ENCODE data around the gene EMC10.

DNA sequence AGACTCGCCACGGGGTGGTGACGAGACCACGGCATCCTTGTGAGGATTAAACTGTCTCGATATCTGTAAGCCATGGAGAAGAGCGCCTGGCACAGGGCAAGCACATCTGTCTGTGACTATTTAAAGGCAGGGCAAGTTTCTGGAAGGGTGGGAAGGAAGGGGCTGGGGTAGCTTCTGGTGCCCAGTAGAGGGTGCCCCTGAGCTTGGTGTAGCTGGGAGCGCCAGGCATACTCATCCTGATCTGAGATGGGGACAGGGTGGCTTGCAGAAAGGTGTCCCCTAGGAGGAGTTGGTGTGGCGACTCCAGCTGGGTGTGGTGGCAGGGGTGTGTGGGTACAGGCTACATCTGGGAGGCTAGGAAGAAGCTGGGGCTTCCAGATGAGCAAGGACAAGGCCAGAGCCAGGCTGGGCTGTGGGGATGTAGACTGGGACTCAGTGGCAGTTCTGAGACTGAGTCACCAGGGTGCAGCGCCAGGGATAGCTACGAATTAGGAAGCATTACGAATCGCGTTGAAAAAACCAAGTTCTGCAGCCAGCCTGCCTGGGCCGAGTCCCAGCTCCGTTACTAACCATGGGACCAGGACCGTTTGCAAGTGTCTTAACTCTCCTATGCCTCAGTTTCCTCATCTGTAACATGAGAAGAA lies 60.5 kb downstream of the EMC10 start:
- TF ChIP-seq, protein P1, sequence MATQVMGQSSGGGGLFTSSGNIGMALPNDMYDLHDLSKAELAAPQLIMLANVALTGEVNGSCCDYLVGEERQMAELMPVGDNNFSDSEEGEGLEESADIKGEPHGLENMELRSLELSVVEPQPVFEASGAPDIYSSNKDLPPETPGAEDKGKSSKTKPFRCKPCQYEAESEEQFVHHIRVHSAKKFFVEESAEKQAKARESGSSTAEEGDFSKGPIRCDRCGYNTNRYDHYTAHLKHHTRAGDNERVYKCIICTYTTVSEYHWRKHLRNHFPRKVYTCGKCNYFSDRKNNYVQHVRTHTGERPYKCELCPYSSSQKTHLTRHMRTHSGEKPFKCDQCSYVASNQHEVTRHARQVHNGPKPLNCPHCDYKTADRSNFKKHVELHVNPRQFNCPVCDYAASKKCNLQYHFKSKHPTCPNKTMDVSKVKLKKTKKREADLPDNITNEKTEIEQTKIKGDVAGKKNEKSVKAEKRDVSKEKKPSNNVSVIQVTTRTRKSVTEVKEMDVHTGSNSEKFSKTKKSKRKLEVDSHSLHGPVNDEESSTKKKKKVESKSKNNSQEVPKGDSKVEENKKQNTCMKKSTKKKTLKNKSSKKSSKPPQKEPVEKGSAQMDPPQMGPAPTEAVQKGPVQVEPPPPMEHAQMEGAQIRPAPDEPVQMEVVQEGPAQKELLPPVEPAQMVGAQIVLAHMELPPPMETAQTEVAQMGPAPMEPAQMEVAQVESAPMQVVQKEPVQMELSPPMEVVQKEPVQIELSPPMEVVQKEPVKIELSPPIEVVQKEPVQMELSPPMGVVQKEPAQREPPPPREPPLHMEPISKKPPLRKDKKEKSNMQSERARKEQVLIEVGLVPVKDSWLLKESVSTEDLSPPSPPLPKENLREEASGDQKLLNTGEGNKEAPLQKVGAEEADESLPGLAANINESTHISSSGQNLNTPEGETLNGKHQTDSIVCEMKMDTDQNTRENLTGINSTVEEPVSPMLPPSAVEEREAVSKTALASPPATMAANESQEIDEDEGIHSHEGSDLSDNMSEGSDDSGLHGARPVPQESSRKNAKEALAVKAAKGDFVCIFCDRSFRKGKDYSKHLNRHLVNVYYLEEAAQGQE (IDR thresholded peaks at IDR 0.05; ENCODE audit: low read depth, low read length) = no peak
- TF ChIP-seq, protein P2, sequence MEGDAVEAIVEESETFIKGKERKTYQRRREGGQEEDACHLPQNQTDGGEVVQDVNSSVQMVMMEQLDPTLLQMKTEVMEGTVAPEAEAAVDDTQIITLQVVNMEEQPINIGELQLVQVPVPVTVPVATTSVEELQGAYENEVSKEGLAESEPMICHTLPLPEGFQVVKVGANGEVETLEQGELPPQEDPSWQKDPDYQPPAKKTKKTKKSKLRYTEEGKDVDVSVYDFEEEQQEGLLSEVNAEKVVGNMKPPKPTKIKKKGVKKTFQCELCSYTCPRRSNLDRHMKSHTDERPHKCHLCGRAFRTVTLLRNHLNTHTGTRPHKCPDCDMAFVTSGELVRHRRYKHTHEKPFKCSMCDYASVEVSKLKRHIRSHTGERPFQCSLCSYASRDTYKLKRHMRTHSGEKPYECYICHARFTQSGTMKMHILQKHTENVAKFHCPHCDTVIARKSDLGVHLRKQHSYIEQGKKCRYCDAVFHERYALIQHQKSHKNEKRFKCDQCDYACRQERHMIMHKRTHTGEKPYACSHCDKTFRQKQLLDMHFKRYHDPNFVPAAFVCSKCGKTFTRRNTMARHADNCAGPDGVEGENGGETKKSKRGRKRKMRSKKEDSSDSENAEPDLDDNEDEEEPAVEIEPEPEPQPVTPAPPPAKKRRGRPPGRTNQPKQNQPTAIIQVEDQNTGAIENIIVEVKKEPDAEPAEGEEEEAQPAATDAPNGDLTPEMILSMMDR (IDR thresholded peaks at IDR 0.05) = no peak
- TF ChIP-seq, protein P3, sequence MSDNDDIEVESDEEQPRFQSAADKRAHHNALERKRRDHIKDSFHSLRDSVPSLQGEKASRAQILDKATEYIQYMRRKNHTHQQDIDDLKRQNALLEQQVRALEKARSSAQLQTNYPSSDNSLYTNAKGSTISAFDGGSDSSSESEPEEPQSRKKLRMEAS (IDR thresholded peaks at IDR 0.05; ENCODE audit: low read depth) = no peak
- TF ChIP-seq, protein P4, sequence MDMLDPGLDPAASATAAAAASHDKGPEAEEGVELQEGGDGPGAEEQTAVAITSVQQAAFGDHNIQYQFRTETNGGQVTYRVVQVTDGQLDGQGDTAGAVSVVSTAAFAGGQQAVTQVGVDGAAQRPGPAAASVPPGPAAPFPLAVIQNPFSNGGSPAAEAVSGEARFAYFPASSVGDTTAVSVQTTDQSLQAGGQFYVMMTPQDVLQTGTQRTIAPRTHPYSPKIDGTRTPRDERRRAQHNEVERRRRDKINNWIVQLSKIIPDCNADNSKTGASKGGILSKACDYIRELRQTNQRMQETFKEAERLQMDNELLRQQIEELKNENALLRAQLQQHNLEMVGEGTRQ (IDR thresholded peaks at IDR 0.05; ENCODE audit: borderline replicate concordance, low read depth, low read length) = no peak
- TF ChIP-seq NFIC (IDR thresholded peaks at IDR 0.05; ENCODE audit: borderline replicate concordance) = no peak
- TF ChIP-seq EZH2phosphoT487 (IDR thresholded peaks at IDR 0.05; ENCODE audit: borderline replicate concordance, low read depth) = no peak
- TF ChIP-seq, protein P5, sequence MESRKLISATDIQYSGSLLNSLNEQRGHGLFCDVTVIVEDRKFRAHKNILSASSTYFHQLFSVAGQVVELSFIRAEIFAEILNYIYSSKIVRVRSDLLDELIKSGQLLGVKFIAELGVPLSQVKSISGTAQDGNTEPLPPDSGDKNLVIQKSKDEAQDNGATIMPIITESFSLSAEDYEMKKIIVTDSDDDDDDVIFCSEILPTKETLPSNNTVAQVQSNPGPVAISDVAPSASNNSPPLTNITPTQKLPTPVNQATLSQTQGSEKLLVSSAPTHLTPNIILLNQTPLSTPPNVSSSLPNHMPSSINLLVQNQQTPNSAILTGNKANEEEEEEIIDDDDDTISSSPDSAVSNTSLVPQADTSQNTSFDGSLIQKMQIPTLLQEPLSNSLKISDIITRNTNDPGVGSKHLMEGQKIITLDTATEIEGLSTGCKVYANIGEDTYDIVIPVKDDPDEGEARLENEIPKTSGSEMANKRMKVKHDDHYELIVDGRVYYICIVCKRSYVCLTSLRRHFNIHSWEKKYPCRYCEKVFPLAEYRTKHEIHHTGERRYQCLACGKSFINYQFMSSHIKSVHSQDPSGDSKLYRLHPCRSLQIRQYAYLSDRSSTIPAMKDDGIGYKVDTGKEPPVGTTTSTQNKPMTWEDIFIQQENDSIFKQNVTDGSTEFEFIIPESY (IDR thresholded peaks at IDR 0.05; ENCODE audit: borderline replicate concordance, low read depth) = no peak
- TF ChIP-seq, protein P6, sequence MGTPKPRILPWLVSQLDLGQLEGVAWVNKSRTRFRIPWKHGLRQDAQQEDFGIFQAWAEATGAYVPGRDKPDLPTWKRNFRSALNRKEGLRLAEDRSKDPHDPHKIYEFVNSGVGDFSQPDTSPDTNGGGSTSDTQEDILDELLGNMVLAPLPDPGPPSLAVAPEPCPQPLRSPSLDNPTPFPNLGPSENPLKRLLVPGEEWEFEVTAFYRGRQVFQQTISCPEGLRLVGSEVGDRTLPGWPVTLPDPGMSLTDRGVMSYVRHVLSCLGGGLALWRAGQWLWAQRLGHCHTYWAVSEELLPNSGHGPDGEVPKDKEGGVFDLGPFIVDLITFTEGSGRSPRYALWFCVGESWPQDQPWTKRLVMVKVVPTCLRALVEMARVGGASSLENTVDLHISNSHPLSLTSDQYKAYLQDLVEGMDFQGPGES (IDR thresholded peaks at IDR 0.05; ENCODE audit: low read depth, low read length) = no peak
- no peak for TF ChIP-seq EP300 (IDR thresholded peaks at IDR 0.05; ENCODE audit: borderline replicate concordance in 1 of 2, low read depth in 1 of 2, low read length in 1 of 2)
- TF ChIP-seq CHD2 (IDR thresholded peaks at IDR 0.05; ENCODE audit: low read length, partially characterized antibody) = no peak

Data from SK-N-SH (cell line).